GM10847 (cell line): ENCODE measurements around the gene CA11.

Experiments used
- POLR2A ChIP-seq: IDR thresholded peaks from 2 replicates; pipeline ENCODE4 v1.6.1; 2011; ENCODE audit not compliant: insufficient read length; ENCODE audit errors: extremely low read depth

Gene CA11

DNA sequence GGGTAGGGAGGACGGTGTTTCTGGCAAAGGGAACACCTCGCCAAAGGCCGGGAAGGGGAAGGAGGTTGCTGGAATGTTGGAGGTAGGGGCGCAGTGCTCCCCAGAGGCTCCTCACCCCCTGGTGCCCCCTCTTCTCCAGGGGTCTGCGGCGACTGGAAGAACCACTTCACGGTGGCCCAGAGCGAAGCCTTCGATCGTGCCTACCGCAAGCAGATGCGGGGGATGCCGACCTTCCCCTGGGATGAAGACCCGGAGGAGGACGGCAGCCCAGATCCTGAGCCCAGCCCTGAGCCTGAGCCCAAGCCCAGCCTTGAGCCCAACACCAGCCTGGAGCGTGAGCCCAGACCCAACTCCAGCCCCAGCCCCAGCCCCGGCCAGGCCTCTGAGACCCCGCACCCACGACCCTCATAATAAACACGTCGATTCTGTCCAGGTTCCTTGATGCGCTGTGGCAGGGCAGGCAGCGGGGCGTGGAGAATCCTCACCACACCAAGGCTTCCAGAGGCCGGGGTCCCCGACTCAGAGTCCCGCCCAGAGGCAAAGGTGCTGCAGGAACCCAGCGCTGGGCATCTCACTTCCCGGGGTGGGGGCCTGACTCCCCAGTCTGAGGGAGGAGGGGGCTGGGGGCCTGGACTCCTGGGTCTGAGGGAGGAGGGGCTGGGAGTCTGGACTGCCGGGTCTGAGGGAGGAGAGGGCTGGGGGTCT is 46.8 kb downstream of the CA11 start:
- TF ChIP-seq POLR2A = no peak

GRCh38 chr19:48596679-48597465 is 49.1 kb downstream of the CA11 start:
- no peak for TF ChIP-seq POLR2A

DNA sequence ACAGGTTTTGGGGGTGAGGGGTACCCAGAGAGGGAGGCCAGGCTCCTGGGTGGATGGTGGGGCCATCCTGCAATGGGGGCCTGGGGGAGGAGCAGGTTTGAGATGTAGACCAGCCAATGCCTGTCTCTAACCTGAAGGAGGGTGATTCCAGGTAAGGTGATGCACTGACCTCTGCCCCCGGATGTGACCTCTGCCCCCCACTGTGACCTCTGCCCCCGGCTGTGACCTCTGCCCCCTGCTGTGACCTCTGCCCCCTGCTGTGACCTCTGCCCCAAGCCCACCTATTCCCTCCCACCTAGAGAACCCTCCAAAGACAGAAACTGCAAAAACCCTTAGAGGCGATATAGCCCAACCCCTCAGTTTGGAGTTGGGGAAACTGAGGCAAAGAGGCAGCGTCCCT is 49.8 kb downstream of the CA11 start:
- no peak for TF ChIP-seq POLR2A

DNA sequence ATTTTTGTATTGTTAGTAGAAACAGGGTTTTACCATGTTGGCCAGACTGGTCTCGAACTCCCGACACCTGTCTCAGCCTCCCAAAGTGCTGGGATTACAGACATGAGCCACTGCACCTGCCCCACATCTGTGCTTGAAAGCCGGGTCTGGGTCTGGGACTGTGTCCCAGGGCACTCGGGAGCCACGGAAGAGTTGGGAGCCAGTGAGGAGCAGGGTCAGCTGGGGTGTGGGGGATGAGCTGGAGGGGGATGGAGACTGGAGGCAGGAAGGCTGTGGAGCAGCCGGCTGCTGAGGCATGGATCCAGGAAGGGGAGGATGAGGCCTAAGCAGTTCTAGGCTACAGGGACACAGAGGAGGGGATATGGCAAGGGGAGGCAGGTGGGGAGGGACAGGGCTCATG is 50.2 kb downstream of the CA11 start:
- TF ChIP-seq POLR2A = no peak

- TF ChIP-seq POLR2A = no peak
These were observed 50.8 kb downstream of the CA11 start for GRCh38 chr19:48595171-48595570.

GRCh38 chr19:48591021-48591420 is 55.0 kb downstream of the CA11 start:
- TF ChIP-seq POLR2A = no peak

- no peak for TF ChIP-seq POLR2A
These were observed 57.2 kb downstream of the CA11 start for GRCh38 chr19:48588670-48589401.
